Stimulated activated CD8-positive, alpha-beta memory T cell treated with anti-CD3 and anti-CD28 coated beads, Interleukin-15, amount 100 ng/mL, for 4 hours (primary cell): ENCODE measurements around the gene MAPK12.

Source experiments
- DNase-seq, 2 donors: peaks; one replicate each; pipeline ENCODE4 v3.0.0-alpha.2; 2020; ENCODE audit warnings: low read depth in 2 of 2

MAPK12 gene

GRCh38 chr22:50261615-50262459 is at the start of gene MAPK12:
MAPK12 (minus strand) TSS chr22:50261683; CDS start chr22:50261509, 174 bp downstream.
- DNase-seq, result no peak

GRCh38 chr22:50310949-50311444 is 49.5 kb upstream of the MAPK12 start:
- no peak for DNase-seq

DNA sequence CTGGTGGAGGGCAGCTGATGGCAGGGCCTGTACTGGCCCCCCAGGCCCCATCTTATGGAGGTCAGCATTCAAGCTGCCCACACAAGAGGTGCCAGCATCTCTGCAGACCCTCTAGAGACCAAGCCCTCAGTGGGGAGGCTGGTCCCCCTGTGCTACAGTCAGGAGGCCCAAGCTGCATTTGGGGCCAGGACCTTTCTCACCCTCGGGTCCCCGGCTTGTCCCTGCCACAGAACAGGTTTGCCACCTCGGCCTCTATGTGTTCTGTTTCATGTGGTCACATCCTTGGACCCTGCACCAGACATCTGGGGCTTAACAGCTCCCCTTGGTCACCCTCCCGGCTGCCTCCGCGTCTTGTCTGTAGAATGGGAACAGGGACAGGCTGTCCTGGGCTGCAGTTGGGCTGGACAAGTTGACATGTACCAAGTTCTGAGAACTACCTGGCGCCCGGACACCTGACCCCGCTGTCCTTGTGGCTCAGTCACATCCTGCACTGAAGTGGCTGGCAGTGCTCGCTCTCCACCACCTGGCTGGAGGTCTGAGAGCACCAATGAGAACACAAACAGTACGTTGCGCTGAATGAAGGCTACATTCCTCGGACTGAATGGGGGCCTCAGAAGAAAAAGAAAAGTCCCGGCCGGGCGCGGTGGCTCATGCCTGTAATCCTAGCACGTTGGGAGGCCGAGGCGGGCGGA is 48.7 kb upstream of the MAPK12 start:
- no peak for DNase-seq

GRCh38 chr22:50309601-50309991 is 48.1 kb upstream of the MAPK12 start:
- no peak for DNase-seq

GRCh38 chr22:50308986-50309600 is 47.6 kb upstream of the MAPK12 start:
- no peak for DNase-seq

DNA sequence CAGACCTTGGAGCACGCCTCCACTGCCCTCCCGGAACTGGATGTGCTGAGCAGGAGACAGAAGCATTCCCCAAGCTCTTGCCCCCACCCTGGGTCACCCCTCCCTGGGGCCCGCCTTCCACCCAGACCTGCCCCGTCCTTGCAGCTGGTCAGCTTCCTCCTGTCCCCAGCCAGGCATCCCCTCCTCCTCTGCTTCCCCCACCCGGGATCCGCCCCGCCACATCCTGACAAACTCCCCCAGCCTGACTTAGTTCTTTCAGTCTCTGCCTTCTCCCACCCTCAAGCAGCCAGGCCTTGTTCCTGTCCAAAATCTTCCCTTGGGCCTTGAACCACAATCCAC is 47.1 kb upstream of the MAPK12 start:
- DNase-seq, result no peak

- DNase-seq, result no peak
Observed at GRCh38 chr22:50307890-50308596, 46.6 kb upstream of the MAPK12 start.

DNA sequence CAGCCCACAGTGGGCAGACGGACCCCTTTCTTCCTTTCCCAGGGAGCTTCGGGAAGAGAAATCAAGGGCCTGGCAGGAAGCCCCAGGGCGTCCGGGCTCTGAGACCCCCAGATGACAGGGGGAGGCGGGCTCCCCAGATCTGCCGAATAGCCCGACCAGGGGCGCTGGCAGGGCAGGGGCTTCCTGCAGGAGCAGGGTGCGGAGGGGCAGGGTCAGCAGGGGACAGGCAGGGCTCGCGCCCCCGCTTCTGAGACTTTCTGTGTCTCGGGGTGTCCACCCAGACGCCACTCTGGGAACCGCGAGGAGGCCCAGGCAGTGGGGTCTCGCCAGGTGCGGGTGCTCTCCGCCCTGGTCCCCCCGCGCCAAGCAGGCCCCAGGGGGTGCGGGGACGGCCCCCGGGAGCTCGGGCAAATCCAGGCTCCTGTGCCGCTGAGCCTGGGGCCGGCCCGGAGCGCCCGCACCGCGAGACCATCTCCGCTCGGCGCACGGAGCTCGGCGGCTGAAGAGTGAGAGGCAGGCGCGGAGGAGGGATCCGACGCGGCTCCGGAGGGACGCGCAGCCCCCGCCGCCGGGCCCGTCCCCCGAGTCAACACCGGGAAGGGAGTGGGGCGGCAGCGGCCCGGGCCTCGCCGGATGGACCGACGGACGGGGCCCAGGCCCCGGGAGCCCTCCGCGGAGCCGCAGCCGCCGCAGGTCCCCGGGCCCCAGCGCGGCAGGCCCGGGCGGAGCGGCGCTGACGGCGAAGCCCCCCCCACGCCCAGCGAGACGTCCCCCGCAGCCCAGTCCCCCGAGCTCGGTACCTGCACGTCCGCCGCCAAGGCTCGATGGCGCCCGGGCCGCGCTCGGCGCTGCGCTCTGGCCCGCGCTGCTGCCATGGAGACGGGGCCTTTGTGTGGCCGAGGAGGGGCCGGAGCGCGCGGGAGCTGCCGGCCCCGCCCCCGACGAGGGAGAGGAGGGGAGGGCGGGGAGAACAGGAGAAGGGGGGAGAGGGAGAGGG is 45.6 kb upstream of the MAPK12 start, which contains the start of gene PLXNB2:
Gene PLXNB2, minus strand, starts transcription at position 894 of the 997 bp plus-strand sequence. CDS start 17,062 bp downstream, outside the sequence.
- DNase-seq, result no peak

- no peak for DNase-seq
Observed at GRCh38 chr22:50305923-50306566, 44.6 kb upstream of the MAPK12 start.

GRCh38 chr22:50305393-50305922 is 44.0 kb upstream of the MAPK12 start:
- DNase-seq, result no peak

DNA sequence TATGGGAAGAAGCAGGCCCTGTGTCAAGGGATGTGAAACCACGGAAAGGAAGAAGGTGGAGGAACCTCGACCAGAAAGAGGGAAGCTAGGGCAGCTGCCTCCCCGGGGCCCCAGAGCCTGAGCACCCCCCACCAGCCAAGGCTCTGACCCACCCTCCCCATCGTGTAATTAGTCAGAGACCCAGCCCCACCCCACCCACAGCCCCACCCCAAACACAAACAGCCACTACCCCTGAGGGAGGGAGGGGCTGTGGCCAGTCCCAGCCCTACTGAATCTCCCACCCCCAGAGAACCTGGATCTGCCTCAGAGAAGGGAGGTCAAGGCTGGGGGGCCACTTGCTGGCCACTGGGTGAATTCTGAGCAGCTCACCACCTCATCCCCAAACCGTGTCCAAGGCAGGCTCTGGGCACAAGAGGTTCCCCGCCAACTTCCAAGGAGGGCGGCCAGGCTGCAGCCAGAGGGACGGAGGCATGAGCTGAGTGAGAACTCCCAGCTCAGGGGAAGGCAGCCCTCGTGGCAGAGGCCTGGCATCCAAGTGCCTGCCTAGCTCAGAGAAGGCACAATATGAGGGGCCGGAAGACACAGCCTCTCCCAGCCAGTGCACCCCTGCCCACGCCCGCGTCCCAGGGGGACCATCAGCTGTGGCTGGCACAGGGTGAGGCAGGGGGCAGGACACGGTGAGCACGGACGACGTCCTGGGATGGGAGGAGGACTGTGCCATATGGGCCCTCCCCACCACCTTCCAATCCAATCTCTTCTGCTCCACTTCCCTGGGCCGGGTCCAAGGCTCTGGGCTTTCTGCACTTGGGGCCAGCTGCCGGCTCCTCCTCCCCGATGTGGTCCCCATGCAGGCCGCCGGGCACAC is 43.3 kb upstream of the MAPK12 start:
- DNase-seq, result no peak

DNA sequence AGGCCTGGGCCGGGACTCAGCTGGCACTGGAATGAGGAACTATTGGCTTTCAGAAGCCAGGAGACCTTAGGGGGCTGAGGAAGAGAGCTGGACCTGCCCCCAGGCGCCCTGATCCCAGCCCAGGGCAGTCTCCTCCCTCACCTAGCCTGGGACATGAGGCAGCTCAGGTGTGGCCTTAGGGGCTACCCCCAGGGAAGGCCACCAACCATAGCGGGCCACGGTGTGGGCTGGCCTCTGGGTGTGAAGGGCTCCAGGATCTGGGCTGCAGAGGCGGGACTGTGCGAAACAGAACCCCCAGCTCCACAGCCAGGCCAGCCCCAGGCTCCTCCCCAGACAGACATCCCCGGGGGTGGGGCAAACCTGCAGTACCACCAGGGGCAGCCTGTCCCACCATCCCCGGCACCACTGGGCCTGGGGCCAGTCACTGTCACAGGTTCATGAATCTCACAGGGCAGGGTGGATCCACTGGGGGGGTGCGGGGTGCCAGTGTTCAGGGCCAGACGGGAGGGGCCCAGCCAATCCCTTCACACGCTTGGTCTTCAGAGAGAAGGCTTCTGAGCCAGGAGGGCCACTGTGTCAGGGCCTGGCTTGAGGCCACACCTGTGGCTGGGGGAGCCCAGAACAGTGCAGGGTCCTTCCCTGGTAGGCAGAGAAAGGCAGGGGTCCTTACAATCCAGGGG is 42.5 kb upstream of the MAPK12 start:
- no peak for DNase-seq

DNA sequence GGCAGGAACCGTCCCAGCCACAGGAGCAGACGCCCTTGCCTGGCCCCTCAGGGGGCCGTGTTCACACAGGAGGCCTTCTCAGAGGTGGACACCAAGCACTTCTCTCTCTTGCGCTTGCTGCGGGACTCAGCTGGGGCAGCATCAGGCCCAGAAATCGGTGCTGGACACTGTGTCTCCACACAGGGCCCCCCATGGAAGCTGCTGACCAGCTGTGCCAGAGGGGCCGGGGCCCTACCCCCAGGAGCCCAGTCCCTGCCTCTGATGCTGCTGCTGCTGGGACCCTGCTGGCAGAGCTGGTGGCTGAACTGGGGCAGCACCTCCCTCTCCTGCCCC is 42.0 kb upstream of the MAPK12 start:
- DNase-seq, result no peak

DNA sequence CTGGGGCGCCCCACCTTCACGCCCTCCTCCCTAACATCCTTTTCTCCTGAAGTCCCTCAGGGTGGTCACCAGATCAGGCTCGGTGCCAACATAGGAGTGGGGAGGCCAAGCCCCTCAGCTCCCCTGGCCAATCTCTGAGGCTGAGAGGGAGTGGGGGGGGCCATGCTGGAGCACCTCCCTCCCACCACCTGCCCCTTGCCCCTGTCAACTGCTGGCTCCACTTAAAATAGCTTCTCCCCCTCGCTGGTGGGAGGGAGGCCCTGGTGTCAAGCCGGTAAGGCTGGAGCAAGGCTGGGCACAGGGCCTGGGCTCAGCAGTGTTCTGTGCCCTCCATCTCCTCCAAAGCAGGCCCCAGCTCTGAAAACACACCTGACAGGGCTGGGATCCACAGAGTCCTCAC is 41.1 kb upstream of the MAPK12 start:
- DNase-seq, result no peak

GRCh38 chr22:50302041-50302541 is 40.6 kb upstream of the MAPK12 start:
- DNase-seq, result no peak

DNA sequence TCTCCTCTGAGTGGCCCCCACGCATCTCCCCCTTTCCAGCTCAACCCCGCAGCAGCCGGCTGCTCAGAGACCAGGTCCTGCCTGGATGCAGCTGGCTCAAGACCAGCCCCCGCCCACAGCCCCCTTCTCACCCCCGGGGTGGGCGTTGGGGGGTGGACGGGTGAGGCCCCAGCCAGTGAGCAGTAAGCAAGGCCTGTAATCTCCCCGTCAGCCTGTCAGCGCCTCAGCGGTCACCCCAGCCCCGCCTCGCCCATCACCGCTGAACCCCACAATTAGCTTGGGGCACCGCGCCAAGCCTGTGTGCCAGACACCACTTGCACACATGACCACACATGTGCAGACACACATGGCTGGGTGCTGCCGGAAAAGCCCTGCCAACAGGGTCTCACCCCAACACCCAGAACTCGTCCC is 40.1 kb upstream of the MAPK12 start:
- DNase-seq, result no peak

DNA sequence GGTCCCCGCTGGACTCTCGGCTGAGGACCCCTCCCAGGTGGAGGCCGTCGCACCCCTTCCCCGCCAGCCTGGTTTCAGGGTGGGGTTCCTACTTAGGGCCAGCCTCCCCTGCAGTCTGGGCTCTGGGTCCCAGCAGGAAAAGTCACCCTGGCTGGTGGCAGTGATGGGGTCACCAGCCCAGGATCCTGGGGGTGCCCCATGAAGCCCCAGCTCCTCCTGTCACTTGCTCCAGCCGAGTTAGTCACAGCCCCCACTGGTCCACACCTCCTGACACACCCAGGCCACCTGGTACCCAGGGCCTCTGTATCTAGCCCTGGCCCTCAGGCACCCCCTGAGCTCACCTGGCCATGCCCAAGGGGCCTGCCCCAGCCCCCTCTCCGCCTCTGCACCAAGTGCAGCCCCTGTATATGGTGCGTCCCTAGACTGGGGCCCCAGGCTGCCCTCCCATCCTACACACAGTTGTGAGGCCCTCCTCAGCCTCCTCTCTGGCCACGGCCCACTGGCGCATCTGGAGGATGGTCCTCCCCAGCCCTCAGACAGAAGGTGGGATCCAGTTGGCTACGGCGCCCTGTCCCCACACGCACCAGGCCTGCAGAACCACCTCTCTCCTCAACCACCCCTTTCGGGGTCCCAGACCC is 39.3 kb upstream of the MAPK12 start:
- no peak for DNase-seq
